ENCODE measurements around the gene EVA1C. TPM values are rescaled to one million over a fixed set of nuclear protein-coding genes. Genes with fewer than 3 reads are reported as not detected.
"Not testable (repeated sequence)": the region's sequence is repeated elsewhere in the genome, so short reads cannot be mapped to it uniquely, and the experiment has no call there.

Gene EVA1C
- polyA plus RNA-seq, 1 of the 3 experiments (the other 2 are of a cell fraction), result 10.1 TPM

GRCh38 chr21:32388306-32388705, 24.2 kb upstream of the EVA1C start:
- no peak overlapping the region for H3K9ac ChIP-seq
- ChIA-PET CTCF (interaction anchor here (0.6 to 1.5 kb wide), 4 partner anchors 14 to 213 kb away, joined by 3 to 8 read pairs (median 4); no protein-coding TSS in a partner anchor), POLR2A (no interaction called here)
- TF ChIP-seq RFX5 (IDR thresholded peaks at IDR 0.05; ENCODE audit: low read length) (no peak), MXI1 (IDR thresholded peaks at IDR 0.05; ENCODE audit: low read depth, low read length) (peak; percentile 75; the same call in 1 of the 2 replicates)
- H3K9me3 ChIP-seq, result no peaks in the 10 kb centered on the region
- peak overlapping the region in 1 of 2 experiments; percentile 48; a peak in 1 of 4 replicates for H3K27ac ChIP-seq (ENCODE audit: low read depth in 2 of 2, low read length in 1 of 2)
- H3K9me2 ChIP-seq, result no peaks in the 10 kb centered on the region
- peaks cover 94% of the 10 kb centered on the region for H3K79me2 ChIP-seq (ENCODE audit: insufficient read depth)
- no peaks in the 10 kb centered on the region for H3F3A ChIP-seq (replicated peaks; ENCODE audit: insufficient read depth)
- peaks cover 15 to 41% of the 10 kb centered on the region in 2 experiments; a peak in 3 of 4 replicates for H3K4me1 ChIP-seq (ENCODE audit: control insufficient read depth in 1 of 2, insufficient read depth in 2 of 2, low read depth in 1 of 2, low read length in 1 of 2)
- peaks cover 22 to 34% of the 10 kb centered on the region in 2 experiments for H3K36me3 ChIP-seq (replicated peaks in 1 of 2; ENCODE audit: control insufficient read depth in 1 of 2, insufficient read depth in 2 of 2, low read length in 1 of 2)
- no peaks in the 10 kb centered on the region for H3K27me3 ChIP-seq (ENCODE audit: insufficient read depth)
- 78% methylated on average over 4 of the region's 9 CpGs for WGBS (ENCODE audit: low lambda C conversion rate)
- no peak overlapping the region for H3K4me3 ChIP-seq (ENCODE audit: low read depth in 2 of 2, low read length in 1 of 2)
- H4K20me1 ChIP-seq (ENCODE audit: insufficient read depth), result peaks cover 34% of the 10 kb centered on the region
- no peak overlapping the region for H2AFZ ChIP-seq (ENCODE audit: low read depth)
- no peak overlapping the region for H3K4me2 ChIP-seq
- peak; percentile 44 for DNase-seq

DNA sequence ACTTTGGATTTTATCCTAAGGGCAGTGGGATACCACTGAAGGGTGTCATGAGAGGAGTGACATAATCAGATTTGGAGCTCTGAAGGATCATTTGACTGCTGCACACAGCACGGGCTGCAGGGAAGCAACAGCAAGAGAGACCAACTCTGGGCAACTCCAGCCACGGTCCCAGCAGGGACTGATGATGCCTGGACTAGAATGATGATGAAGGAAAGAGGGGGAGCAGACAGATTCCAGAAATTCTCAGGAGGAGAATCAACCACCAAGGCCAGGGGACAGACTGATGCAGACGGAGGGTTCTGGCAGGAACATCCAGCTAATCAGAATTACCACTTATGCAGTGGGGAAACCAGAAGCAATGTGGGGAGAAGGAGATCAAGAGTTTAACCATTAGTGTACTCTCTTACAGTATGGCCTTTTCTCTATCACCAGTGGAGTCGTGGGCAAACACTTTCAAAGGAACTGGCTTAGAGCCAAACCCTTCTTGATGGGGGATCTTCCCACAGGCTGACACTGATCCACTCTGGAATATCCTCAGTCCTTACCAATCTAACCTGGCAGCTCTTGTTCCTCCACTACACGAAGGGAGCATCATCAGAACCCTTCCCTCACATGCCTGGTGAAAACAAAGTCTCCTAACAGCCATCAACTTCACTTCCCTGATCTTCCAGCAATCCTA, 23.0 kb upstream of the EVA1C start:
- Histone ChIP-seq H3K4me1 (ENCODE audit: control insufficient read depth in 1 of 2, insufficient read depth in 2 of 2, low read depth in 1 of 2, low read length in 1 of 2) (peaks cover 20 to 48% of the 10 kb centered on the region in 2 experiments; a peak in 3 of 4 replicates), H3F3A (replicated peaks; ENCODE audit: insufficient read depth) (no peaks in the 10 kb centered on the region), H3K9ac (0 out of 2 replicates have a peak overlapping the region, but pooled peaks have one; percentile 32), H3K27me3 (ENCODE audit: insufficient read depth) (no peaks in the 10 kb centered on the region), H3K9me3 (no peaks in the 10 kb centered on the region), H3K27ac (ENCODE audit: low read depth in 2 of 2, low read length in 1 of 2) (peak overlapping the region; percentile 2 to 15; a peak in 2 of 4 replicates), H3K79me2 (ENCODE audit: insufficient read depth) (peaks cover 84% of the 10 kb centered on the region), H4K20me1 (ENCODE audit: insufficient read depth) (peaks cover 34% of the 10 kb centered on the region), H3K4me3 (ENCODE audit: low read depth in 2 of 2, low read length in 1 of 2) (peak overlapping the region in 1 of 2 experiments; percentile 4; a peak in 1 of 4 replicates), H2AFZ (ENCODE audit: low read depth) (no peak overlapping the region), H3K36me3 (replicated peaks in 1 of 2; ENCODE audit: control insufficient read depth in 1 of 2, insufficient read depth in 2 of 2, low read length in 1 of 2) (peaks cover 10 to 22% of the 10 kb centered on the region in 2 experiments), H3K4me2 (peak overlapping the region; percentile 49; the same call in 1 of the 2 replicates), H3K9me2 (no peaks in the 10 kb centered on the region)
- ChIA-PET POLR2A (no interaction called here), CTCF (interaction anchor here (1.2 to 1.5 kb wide), 2 partner anchors 18 to 212 kb away, joined by 5 to 8 read pairs; no protein-coding TSS in a partner anchor)
- 21% methylated on average over 4 of the region's 5 CpGs for WGBS (ENCODE audit: low lambda C conversion rate)
- TF ChIP-seq NFIC (IDR thresholded peaks at IDR 0.05; ENCODE audit: borderline replicate concordance) (0 out of 2 replicates have a peak, but pooled peaks have one; percentile 25), FOXJ3 (CRISPR knock-in tag; IDR thresholded peaks at IDR 0.05) (no peak)
- no peak for DNase-seq

- H3K4me3 ChIP-seq (ENCODE audit: low read depth in 2 of 2, low read length in 1 of 2); H3K27ac ChIP-seq (ENCODE audit: low read depth in 2 of 2, low read length in 1 of 2); H3K9me2 ChIP-seq; H2AFZ ChIP-seq (ENCODE audit: low read depth); DNase-seq; POLR2A ChIA-PET; H3K9ac ChIP-seq; H3K9me3 ChIP-seq; H3F3A ChIP-seq (replicated peaks; ENCODE audit: insufficient read depth); H3K27me3 ChIP-seq (ENCODE audit: insufficient read depth): not testable (repeated sequence)
- Histone ChIP-seq H3K4me1 (ENCODE audit: control insufficient read depth in 1 of 2, insufficient read depth in 2 of 2, low read depth in 1 of 2, low read length in 1 of 2) (peaks cover 20 to 48% of the 10 kb centered on the region in 2 experiments; a peak in 3 of 4 replicates), H3K36me3 (replicated peaks in 1 of 2; ENCODE audit: control insufficient read depth in 1 of 2, insufficient read depth in 2 of 2, low read length in 1 of 2) (peaks cover 5 to 18% of the 10 kb centered on the region in 2 experiments), H4K20me1 (ENCODE audit: insufficient read depth) (peaks cover 34% of the 10 kb centered on the region), H3K4me2 (peak overlapping the region; percentile 97), H3K79me2 (ENCODE audit: insufficient read depth) (peaks cover 72% of the 10 kb centered on the region)
- CTCF ChIA-PET, result interaction anchor here (0.6 kb wide), 1 partner anchor 210 kb away, joined by 4 read pairs; no protein-coding TSS in a partner anchor
- WGBS (ENCODE audit: low lambda C conversion rate), result 84% methylated on average over 11 of the region's 11 CpGs
Measured at GRCh38 chr21:32390537-32391224, 21.8 kb upstream of the EVA1C start.
